Heart left ventricle (tissue), 13 donors: ENCODE measurements around the gene GET3.

Experiments used
- CTCF ChIP-seq, 12 donors: fragments of 200-600 bp; sonication (generic) in 4 of 12; IDR thresholded peaks; one replicate each; pipeline versions ENCODE4 v1.5.0 to v1.8.0; 2018 to 2022; ENCODE audit warnings: antibody characterized with exemption in 12 of 12, mild to moderate bottlenecking in 5 of 12
- POLR2A ChIP-seq, 2 donors: fragments of 450-650 bp; IDR thresholded peaks; one replicate each; pipeline ENCODE4 v1.6.1; 2017; ENCODE audit warnings: antibody characterized with exemption in 2 of 2, mild to moderate bottlenecking in 2 of 2, moderate library complexity in 2 of 2
- donor health status: ischemic (EF 13 %, LVEDD 7.1; RV severe dilation, severe dysfunction).
- donor health status: DM: no; HTN: yes; CAD: no.
- donor health status: DM: no; HTN: no; CAD: no.
- donor health status: ischemic (EF 25% LVEDD 6.9; RV normal size, moderate dysfunction).
- donor health status: ischemic (EF 25% LVEDD 5.7; RV mildly dilated, moderate dysfunction).
- donor health status: ischemic (EF 35%, LVEDD 5.7; RV mildly dilated, moderate dysfunction).
- donor health status: nonischemic (EF 11% LVEDD 7.7; RV severe dilation, severe dysfunction).
- donor health status: DM: yes; HTN: yes; CAD: no.
- donor health status: PGD.
- donor health status: ischemic (EF 29% LVEDD 5.4; RV normal size, mild dysfunction).
- donor health status: nonischemic (EF 23%, LVEDD 6.1; RV moderate dilation, normal function).

DNA sequence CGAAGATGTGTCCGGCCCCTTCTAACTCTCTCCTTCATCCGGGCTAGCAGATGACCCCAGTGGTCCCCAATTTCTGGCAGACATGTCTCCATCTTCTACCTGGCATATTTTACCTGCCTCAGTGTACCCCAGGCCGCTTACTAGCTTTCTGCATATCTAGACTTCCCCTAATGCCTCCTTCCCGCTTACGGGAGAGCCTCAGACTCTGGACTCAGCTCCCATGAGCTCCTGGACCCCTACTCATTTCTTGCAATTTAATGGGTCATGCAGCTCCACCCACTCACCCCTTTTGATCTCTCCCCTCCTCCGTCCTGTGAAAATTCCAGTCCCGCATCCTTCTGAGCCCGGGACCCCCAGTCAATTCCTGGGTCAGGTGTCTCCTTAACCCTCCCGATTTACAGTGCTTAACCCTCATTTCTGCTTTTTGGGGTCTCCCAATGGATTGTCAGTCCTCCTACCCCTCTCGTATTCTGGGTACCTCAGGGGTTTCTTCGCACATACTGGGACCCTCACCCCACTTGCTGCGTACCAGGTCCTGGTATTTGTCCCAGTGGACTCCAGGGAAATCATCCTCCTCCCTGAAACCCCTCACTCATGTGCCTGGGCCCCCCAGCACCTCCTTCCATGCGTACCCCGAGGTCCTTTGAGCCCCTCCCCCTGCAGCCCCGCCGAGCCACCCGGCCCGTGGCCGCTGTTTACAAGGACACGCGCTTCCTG lies 53.5 kb downstream of the GET3 start:
- TF ChIP-seq CTCF (IDR thresholded peaks at IDR 0.05) (no peak), POLR2A (IDR thresholded peaks at IDR 0.05) (no peak)
